Measurements from ENCODE around the gene CRABP2.
A peak's percentile ranks its signal among the peaks of the same experiment; 100 is the strongest.

GRCh38 chr1:156689035-156689952 is 16.1 kb downstream of the CRABP2 start:
- TF ChIP-seq, protein P1, sequence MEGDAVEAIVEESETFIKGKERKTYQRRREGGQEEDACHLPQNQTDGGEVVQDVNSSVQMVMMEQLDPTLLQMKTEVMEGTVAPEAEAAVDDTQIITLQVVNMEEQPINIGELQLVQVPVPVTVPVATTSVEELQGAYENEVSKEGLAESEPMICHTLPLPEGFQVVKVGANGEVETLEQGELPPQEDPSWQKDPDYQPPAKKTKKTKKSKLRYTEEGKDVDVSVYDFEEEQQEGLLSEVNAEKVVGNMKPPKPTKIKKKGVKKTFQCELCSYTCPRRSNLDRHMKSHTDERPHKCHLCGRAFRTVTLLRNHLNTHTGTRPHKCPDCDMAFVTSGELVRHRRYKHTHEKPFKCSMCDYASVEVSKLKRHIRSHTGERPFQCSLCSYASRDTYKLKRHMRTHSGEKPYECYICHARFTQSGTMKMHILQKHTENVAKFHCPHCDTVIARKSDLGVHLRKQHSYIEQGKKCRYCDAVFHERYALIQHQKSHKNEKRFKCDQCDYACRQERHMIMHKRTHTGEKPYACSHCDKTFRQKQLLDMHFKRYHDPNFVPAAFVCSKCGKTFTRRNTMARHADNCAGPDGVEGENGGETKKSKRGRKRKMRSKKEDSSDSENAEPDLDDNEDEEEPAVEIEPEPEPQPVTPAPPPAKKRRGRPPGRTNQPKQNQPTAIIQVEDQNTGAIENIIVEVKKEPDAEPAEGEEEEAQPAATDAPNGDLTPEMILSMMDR (IDR thresholded peaks at IDR 0.05; ENCODE audit: insufficient read depth, low read depth, low read length): peak; percentile 77
- no peak for TF ChIP-seq EZH2 (IDR thresholded peaks at IDR 0.05; ENCODE audit: insufficient read depth, low read length)

Measured in astrocyte (in vitro differentiated cells and primary cell).